SK-N-SH treated with all-trans-retinoic acid at 6 μM for 48 hours (cell line): ENCODE data around the gene UQCR11.
"Not testable (repeated sequence)": the region's sequence is repeated elsewhere in the genome, so short reads cannot be mapped to it uniquely, and the experiment has no call there.

Experiments used
- ATAC-seq: fragments of 200-7000 bp; cut with Tn5 transposase; 3 replicates; pipeline ENCODE4 v1.9.1; 2020; ENCODE audit warnings: mild to moderate bottlenecking, moderate library complexity
- BACH2 ChIP-seq: fragments of 250-450 bp; sonication (Bioruptor Pico); IDR thresholded peaks from 2 replicates; pipeline ENCODE4 v1.9.0; 2021; ENCODE audit warnings: mild to moderate bottlenecking, borderline replicate concordance
- CSDC2 ChIP-seq: fragments of 250-450 bp; sonication (Bioruptor Pico); IDR thresholded peaks from 2 replicates; pipeline ENCODE4 v1.5.0; 2020; ENCODE audit warnings: mild to moderate bottlenecking, moderate library complexity
- GLIS3 ChIP-seq: fragments of 250-450 bp; sonication (Bioruptor Pico); IDR thresholded peaks from 2 replicates; pipeline ENCODE4 v1.5.0; 2020; ENCODE audit warnings: mild to moderate bottlenecking, moderate library complexity
- ISL1 ChIP-seq: fragments of 250-450 bp; sonication (Bioruptor Pico); IDR thresholded peaks from 2 replicates; pipeline ENCODE4 v2.1.2; 2022; ENCODE audit warnings: mild to moderate bottlenecking, moderate library complexity
- OSR1 ChIP-seq: fragments of 250-450 bp; sonication (Bioruptor Pico); IDR thresholded peaks from 2 replicates; pipeline ENCODE4 v1.8.0; 2022; ENCODE audit warnings: moderate library complexity, mild to moderate bottlenecking, inconsistent platforms
- PPARA ChIP-seq: fragments of 250-450 bp; sonication (Bioruptor Pico); IDR thresholded peaks from 2 replicates; pipeline ENCODE4 v1.5.0; 2020; ENCODE audit warnings: mild to moderate bottlenecking, borderline replicate concordance
- RARB ChIP-seq: fragments of 250-450 bp; sonication (Bioruptor Pico); IDR thresholded peaks from 2 replicates; pipeline ENCODE4 v1.8.0; 2021; ENCODE audit warnings: mild to moderate bottlenecking, moderate library complexity
- SNAI2 ChIP-seq: fragments of 250-450 bp; sonication (Bioruptor Pico); IDR thresholded peaks from 2 replicates; pipeline ENCODE4 v1.5.0; 2020; ENCODE audit warnings: mild to moderate bottlenecking, moderate library complexity
- TCF4 ChIP-seq: fragments of 250-450 bp; sonication (Bioruptor Pico); IDR thresholded peaks from 2 replicates; pipeline ENCODE4 v1.8.0; 2021; ENCODE audit warnings: mild to moderate bottlenecking, moderate library complexity, borderline replicate concordance
- TOX ChIP-seq: fragments of 250-450 bp; sonication (Bioruptor Pico); IDR thresholded peaks from 2 replicates; pipeline ENCODE4 v1.8.0; 2021; ENCODE audit warnings: mild to moderate bottlenecking, moderate library complexity, borderline replicate concordance
- ZC3H10 ChIP-seq: fragments of 250-450 bp; sonication (Bioruptor Pico); IDR thresholded peaks from 2 replicates; pipeline ENCODE4 v1.5.1; 2021; ENCODE audit warnings: mild to moderate bottlenecking, moderate library complexity
- ZFP3 ChIP-seq: fragments of 250-450 bp; sonication (Bioruptor Pico); IDR thresholded peaks from 2 replicates; pipeline ENCODE4 v1.5.0; 2020; ENCODE audit warnings: mild to moderate bottlenecking, moderate library complexity
- ZFP30 ChIP-seq: fragments of 450-650 bp; formaldehyde crosslinking; IDR thresholded peaks from 2 replicates; pipeline ENCODE4 v1.5.0; 2022; ENCODE audit warnings: mild to moderate bottlenecking, moderate library complexity
- ZNF565 ChIP-seq: fragments of 450-650 bp; formaldehyde crosslinking; conservative IDR thresholded peaks from 2 replicates; pipeline ENCODE4 v1.5.0; 2020; ENCODE audit warnings: low read depth, mild to moderate bottlenecking, moderate library complexity
- ZNF70 ChIP-seq: fragments of 450-650 bp; formaldehyde crosslinking; IDR thresholded peaks from 2 replicates; pipeline ENCODE4 v1.5.0; 2020; ENCODE audit warnings: mild to moderate bottlenecking, moderate library complexity
- ZNF8 ChIP-seq: fragments of 450-650 bp; formaldehyde crosslinking; IDR thresholded peaks from 2 replicates; pipeline ENCODE4 v1.5.0; 2020; ENCODE audit warnings: mild to moderate bottlenecking, moderate library complexity
- TF ChIP-seq, protein P1 (sequence below): fragments of 250-450 bp; sonication (Bioruptor Pico); IDR thresholded peaks from 2 replicates; pipeline ENCODE4 v1.5.1; 2021; ENCODE audit warnings: mild to moderate bottlenecking, moderate library complexity
- TF ChIP-seq, protein P2 (sequence below): fragments of 250-450 bp; sonication (Bioruptor Pico); IDR thresholded peaks from 2 replicates; pipeline ENCODE4 v1.8.0; 2020; ENCODE audit warnings: mild to moderate bottlenecking, moderate library complexity, borderline replicate concordance
- TF ChIP-seq, protein P3 (sequence below): fragments of 250-450 bp; sonication (Bioruptor Pico); IDR thresholded peaks from 2 replicates; pipeline ENCODE4 v1.5.0; 2020; ENCODE audit warnings: mild to moderate bottlenecking, moderate library complexity
- TF ChIP-seq, protein P4 (sequence below): fragments of 250-450 bp; sonication (Bioruptor Pico); IDR thresholded peaks from 2 replicates; pipeline ENCODE4 v1.5.1; 2020; ENCODE audit warnings: low read depth, mild to moderate bottlenecking, moderate library complexity
- TF ChIP-seq, protein P5 (sequence below): fragments of 250-450 bp; sonication (Bioruptor Pico); IDR thresholded peaks from 2 replicates; pipeline ENCODE4 v1.8.0; 2021; ENCODE audit warnings: low read depth, mild to moderate bottlenecking, moderate library complexity, borderline replicate concordance

UQCR11 gene

DNA sequence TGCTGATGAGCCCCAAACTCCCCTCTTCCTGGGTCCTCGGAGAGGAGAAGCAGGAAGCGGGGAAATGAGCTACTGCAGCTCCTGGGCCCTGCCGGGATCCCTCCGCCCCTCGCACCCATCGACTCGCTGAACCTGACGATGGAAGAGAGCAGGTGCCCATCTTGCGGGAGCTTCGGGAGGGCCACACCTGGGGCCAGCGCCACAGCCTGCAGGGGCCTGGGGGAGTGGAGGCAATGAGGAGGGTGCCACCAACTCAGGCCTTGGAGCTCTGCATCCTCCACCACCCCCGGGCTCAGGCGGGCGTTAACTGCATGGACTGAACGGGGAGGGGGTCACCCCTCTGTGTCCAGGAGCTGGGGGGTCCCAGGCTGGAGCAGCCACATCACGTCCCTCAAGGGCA lies 38.8 kb upstream of the UQCR11 start:
- TF ChIP-seq ISL1: no peak
- TF ChIP-seq, protein P1, sequence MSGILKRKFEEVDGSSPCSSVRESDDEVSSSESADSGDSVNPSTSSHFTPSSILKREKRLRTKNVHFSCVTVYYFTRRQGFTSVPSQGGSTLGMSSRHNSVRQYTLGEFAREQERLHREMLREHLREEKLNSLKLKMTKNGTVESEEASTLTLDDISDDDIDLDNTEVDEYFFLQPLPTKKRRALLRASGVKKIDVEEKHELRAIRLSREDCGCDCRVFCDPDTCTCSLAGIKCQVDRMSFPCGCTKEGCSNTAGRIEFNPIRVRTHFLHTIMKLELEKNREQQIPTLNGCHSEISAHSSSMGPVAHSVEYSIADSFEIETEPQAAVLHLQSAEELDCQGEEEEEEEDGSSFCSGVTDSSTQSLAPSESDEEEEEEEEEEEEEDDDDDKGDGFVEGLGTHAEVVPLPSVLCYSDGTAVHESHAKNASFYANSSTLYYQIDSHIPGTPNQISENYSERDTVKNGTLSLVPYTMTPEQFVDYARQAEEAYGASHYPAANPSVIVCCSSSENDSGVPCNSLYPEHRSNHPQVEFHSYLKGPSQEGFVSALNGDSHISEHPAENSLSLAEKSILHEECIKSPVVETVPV (CRISPR knock-in tag): no peak
- no peak for TF ChIP-seq ZNF70
- no peak for TF ChIP-seq RARB
- no peak for TF ChIP-seq ZFP30
- TF ChIP-seq ZFP3 (CRISPR knock-in tag): no peak
- TF ChIP-seq, protein P2, sequence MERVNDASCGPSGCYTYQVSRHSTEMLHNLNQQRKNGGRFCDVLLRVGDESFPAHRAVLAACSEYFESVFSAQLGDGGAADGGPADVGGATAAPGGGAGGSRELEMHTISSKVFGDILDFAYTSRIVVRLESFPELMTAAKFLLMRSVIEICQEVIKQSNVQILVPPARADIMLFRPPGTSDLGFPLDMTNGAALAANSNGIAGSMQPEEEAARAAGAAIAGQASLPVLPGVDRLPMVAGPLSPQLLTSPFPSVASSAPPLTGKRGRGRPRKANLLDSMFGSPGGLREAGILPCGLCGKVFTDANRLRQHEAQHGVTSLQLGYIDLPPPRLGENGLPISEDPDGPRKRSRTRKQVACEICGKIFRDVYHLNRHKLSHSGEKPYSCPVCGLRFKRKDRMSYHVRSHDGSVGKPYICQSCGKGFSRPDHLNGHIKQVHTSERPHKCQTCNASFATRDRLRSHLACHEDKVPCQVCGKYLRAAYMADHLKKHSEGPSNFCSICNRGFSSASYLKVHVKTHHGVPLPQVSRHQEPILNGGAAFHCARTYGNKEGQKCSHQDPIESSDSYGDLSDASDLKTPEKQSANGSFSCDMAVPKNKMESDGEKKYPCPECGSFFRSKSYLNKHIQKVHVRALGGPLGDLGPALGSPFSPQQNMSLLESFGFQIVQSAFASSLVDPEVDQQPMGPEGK (CRISPR knock-in tag): no peak
- TF ChIP-seq ZNF8: no peak
- no peak for TF ChIP-seq ZC3H10 (CRISPR knock-in tag)
- no peak for TF ChIP-seq ZNF565 (CRISPR knock-in tag)
- TF ChIP-seq BACH2: no peak
- TF ChIP-seq GLIS3 (CRISPR knock-in tag): no peak
- no peak for TF ChIP-seq CSDC2
- no peak for TF ChIP-seq OSR1 (CRISPR knock-in tag)
- no peak for TF ChIP-seq PPARA (CRISPR knock-in tag)
- no peak for TF ChIP-seq TCF4 (CRISPR knock-in tag)
- TF ChIP-seq SNAI2 (CRISPR knock-in tag): no peak
- TF ChIP-seq, protein P3, sequence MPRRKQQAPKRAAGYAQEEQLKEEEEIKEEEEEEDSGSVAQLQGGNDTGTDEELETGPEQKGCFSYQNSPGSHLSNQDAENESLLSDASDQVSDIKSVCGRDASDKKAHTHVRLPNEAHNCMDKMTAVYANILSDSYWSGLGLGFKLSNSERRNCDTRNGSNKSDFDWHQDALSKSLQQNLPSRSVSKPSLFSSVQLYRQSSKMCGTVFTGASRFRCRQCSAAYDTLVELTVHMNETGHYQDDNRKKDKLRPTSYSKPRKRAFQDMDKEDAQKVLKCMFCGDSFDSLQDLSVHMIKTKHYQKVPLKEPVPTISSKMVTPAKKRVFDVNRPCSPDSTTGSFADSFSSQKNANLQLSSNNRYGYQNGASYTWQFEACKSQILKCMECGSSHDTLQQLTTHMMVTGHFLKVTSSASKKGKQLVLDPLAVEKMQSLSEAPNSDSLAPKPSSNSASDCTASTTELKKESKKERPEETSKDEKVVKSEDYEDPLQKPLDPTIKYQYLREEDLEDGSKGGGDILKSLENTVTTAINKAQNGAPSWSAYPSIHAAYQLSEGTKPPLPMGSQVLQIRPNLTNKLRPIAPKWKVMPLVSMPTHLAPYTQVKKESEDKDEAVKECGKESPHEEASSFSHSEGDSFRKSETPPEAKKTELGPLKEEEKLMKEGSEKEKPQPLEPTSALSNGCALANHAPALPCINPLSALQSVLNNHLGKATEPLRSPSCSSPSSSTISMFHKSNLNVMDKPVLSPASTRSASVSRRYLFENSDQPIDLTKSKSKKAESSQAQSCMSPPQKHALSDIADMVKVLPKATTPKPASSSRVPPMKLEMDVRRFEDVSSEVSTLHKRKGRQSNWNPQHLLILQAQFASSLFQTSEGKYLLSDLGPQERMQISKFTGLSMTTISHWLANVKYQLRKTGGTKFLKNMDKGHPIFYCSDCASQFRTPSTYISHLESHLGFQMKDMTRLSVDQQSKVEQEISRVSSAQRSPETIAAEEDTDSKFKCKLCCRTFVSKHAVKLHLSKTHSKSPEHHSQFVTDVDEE: no peak
- TF ChIP-seq, protein P4, sequence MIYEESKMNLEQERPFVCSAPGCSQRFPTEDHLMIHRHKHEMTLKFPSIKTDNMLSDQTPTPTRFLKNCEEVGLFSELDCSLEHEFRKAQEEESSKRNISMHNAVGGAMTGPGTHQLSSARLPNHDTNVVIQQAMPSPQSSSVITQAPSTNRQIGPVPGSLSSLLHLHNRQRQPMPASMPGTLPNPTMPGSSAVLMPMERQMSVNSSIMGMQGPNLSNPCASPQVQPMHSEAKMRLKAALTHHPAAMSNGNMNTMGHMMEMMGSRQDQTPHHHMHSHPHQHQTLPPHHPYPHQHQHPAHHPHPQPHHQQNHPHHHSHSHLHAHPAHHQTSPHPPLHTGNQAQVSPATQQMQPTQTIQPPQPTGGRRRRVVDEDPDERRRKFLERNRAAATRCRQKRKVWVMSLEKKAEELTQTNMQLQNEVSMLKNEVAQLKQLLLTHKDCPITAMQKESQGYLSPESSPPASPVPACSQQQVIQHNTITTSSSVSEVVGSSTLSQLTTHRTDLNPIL (CRISPR knock-in tag): no peak
- no peak for ATAC-seq

DNA sequence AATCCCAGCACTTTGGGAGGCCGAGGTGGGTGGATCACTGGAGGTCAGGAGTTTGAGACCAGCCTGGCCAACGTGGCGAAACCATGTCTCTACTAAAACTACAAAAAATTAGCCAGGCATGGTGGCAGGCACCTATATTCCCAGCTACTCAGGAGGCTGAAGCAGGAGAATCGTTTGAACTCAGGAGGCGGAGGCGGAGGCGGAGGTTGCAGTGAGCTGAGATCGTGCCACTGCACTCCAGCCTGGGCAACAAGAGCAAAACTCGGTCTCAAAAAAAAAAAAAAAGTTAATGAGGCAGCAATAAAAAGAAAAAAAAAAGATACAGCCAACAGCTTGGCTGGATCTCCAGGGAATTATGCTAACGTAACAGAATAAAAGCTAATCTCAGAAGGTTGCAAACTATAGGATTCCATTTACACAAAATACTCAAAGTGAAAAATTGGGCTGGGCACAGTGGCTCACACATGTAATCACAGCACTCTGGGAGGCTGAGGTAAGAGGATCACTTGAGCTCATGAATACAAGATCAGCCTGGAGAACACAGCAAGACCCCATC lies 35.7 kb upstream of the UQCR11 start:
- ATAC-seq: not testable (repeated sequence)

DNA sequence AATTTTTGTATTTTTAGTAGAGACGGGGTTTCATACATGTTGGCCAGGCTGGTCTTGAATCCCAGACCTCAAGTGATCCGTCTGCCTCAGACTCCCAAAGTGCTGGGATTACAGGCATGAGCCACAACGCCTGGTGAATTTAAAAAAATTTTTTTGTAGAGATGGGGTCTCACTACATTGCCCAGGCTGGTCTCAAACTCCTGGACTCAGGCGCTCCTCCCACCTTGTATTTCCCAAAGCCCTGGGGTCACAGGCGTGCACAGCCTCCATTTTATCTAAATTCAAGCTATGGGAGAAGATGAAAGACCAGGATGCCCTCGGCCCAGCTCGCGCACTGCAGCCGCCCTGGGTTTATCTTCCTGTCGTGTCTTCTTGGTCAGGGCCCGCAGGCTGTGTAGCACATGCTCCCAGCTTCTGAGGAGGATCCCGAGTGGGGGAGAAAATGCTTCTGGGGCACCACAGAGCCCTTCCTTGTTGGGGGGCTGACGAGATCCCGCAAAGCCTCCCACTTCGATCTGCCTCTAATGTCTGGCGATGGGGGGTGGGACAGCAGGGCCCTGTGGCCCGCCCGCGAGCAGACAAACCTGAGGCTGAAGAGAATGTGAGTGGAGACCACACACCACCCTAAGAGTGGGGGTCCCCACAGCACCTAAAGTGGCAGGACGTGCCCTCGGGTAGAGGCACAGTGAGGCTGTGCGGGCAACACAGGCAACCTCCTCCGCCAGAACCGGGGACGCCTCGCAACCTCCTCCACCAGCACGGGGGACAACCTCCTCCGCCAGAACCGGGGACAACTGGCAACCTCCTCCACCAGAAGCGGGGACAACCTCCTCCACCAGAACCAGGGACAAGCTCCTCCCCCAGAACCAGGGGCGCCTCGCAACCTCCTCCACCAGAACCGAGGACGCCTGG lies 31.3 kb upstream of the UQCR11 start:
- no peak for ATAC-seq
- TF ChIP-seq ZNF8 (no peak), CSDC2 (no peak), PPARA (CRISPR knock-in tag) (no peak), TOX (CRISPR knock-in tag) (no peak), SNAI2 (CRISPR knock-in tag) (no peak), ZNF70 (no peak), ZC3H10 (CRISPR knock-in tag) (no peak), TCF4 (CRISPR knock-in tag) (no peak), ZNF565 (CRISPR knock-in tag) (no peak)
- TF ChIP-seq, protein P5, sequence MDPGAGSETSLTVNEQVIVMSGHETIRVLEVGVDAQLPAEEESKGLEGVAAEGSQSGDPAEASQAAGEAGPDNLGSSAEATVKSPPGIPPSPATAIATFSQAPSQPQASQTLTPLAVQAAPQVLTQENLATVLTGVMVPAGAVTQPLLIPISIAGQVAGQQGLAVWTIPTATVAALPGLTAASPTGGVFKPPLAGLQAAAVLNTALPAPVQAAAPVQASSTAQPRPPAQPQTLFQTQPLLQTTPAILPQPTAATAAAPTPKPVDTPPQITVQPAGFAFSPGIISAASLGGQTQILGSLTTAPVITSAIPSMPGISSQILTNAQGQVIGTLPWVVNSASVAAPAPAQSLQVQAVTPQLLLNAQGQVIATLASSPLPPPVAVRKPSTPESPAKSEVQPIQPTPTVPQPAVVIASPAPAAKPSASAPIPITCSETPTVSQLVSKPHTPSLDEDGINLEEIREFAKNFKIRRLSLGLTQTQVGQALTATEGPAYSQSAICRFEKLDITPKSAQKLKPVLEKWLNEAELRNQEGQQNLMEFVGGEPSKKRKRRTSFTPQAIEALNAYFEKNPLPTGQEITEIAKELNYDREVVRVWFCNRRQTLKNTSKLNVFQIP (CRISPR knock-in tag): no peak
- TF ChIP-seq, protein P4 (CRISPR knock-in tag): no peak
- TF ChIP-seq, protein P3: no peak
